B cell (primary cell): ENCODE measurements around the gene PLA2G1B. TPM values are rescaled to one million over a fixed set of nuclear protein-coding genes. Genes with fewer than 3 reads are reported as not detected.

Experiments used
- ATAC-seq: fragments of 200-7000 bp; cut with Tn5 transposase; one replicate; pipeline ENCODE4 v1.10.0; 2021; ENCODE audit warnings: low read depth, mild to moderate bottlenecking, moderate number of reproducible peaks, moderate library complexity
- CTCF ChIA-PET: fragments of 350-600 bp; sonication (Branson Sonifier 250); formaldehyde crosslinking; loops from one replicate; lab custom pipeline; 2021; ENCODE audit warnings: antibody characterized with exemption, inconsistent platforms; lab: Charles Lee
- POLR2A ChIA-PET: fragments of 350-600 bp; sonication (Branson Sonifier 250); formaldehyde crosslinking; loops from one replicate; lab custom pipeline; 2021; ENCODE audit warnings: antibody characterized with exemption; lab: Charles Lee
- DNase-seq: peaks from one replicate; pipeline ENCODE4 v3.0.0; 2013
- H2AFZ ChIP-seq: 2 replicates; pipeline ENCODE4 v1.6.1; 2012; ENCODE audit warnings: mild to moderate bottlenecking, low read depth, low read length; ENCODE audit not compliant: insufficient read depth, poor library complexity, severe bottlenecking
- H3K27ac ChIP-seq, 2 donors: 1 replicate in 1 of 2; 2 replicates in 1 of 2; pipeline ENCODE4 v1.5.1; 2012 to 2013; ENCODE audit warnings: low read length in 2 of 2, mild to moderate bottlenecking in 2 of 2, moderate library complexity in 1 of 2
- H3K27me3 ChIP-seq, 4 experiments: fragments of 200-600 bp in 1 of 4; sonication (generic) in 1 of 4; replicated peaks in 1 of 4; 1 replicate in 2 of 4; 2 replicates in 2 of 4; pipeline versions ENCODE4 v1.6.1 to v1.7.0; 2013 to 2016; ENCODE audit warnings: low read length in 3 of 4, mild to moderate bottlenecking in 2 of 4, mixed read lengths in 1 of 4, moderate library complexity in 1 of 4; ENCODE audit not compliant: insufficient read depth in 4 of 4, control insufficient read depth in 3 of 4; ENCODE audit errors: control extremely low read depth in 1 of 4
- H3K36me3 ChIP-seq, 2 experiments: replicated peaks in 1 of 2; 1 replicate in 1 of 2; 2 replicates in 1 of 2; pipeline versions ENCODE4 v1.6.1 to v1.7.1; 2013; ENCODE audit warnings: low read length in 1 of 2; ENCODE audit not compliant: insufficient read depth in 2 of 2, control insufficient read depth in 1 of 2; ENCODE audit errors: control extremely low read depth in 1 of 2, extremely low read depth in 1 of 2
- H3K4me1 ChIP-seq, 2 donors: fragments of 200-600 bp in 1 of 2; sonication (generic) in 1 of 2; 1 replicate in 1 of 2; 2 replicates in 1 of 2; pipeline versions ENCODE4 v1.5.1 to v1.6.1; 2013 to 2017; ENCODE audit warnings: low read length in 2 of 2; ENCODE audit not compliant: control insufficient read depth in 2 of 2, insufficient read depth in 2 of 2
- H3K4me2 ChIP-seq: replicated peaks from 2 replicates; pipeline ENCODE3; 2012; ENCODE audit warnings: mild to moderate bottlenecking, low read depth, low read length; ENCODE audit not compliant: poor library complexity, severe bottlenecking
- H3K4me3 ChIP-seq, 5 experiments: fragments of 200-600 bp in 1 of 5; sonication (generic) in 1 of 5; 1 replicate in 3 of 5; 2 replicates in 2 of 5; pipeline versions ENCODE4 v1.5.1 to v1.7.0; 2011 to 2016; ENCODE audit warnings: low read length in 4 of 5, mild to moderate bottlenecking in 4 of 5, low read depth in 2 of 5, control low read depth in 1 of 5, moderate library complexity in 1 of 5; ENCODE audit not compliant: insufficient read depth in 1 of 5; ENCODE audit errors: control extremely low read depth in 1 of 5, extremely low read depth in 1 of 5
- H3K79me2 ChIP-seq: fragments of 200-600 bp; sonication (generic); one replicate; pipeline ENCODE4 v1.6.0; 2016; ENCODE audit warnings: low read length; ENCODE audit not compliant: control insufficient read depth, insufficient read depth
- H3K9ac ChIP-seq: fragments of 200-600 bp; sonication (generic); 2 replicates; pipeline ENCODE4 v1.6.1; 2017; ENCODE audit warnings: mild to moderate bottlenecking, low read length, moderate library complexity
- H3K9me3 ChIP-seq, 3 donors: one replicate each; pipeline versions ENCODE4 v1.6.1 to v1.7.1; 2013; ENCODE audit warnings: low read length in 2 of 3; ENCODE audit not compliant: control insufficient read depth in 2 of 3, insufficient read depth in 1 of 3; ENCODE audit errors: control extremely low read depth in 1 of 3
- H4K20me1 ChIP-seq: 2 replicates; pipeline ENCODE4 v1.6.0; 2012; ENCODE audit warnings: mild to moderate bottlenecking, low read length; ENCODE audit not compliant: insufficient read depth, control insufficient read depth, poor library complexity, severe bottlenecking
- H3K27ac Mint-ChIP-seq: one replicate; pipeline ENCODE4 v1.8.0; 2021; ENCODE audit warnings: mixed read lengths
- H3K27me3 Mint-ChIP-seq: one replicate; pipeline ENCODE4 v1.8.0; 2021; ENCODE audit warnings: mixed read lengths
- H3K4me1 Mint-ChIP-seq: one replicate; pipeline ENCODE4 v1.8.0; 2021; ENCODE audit warnings: mixed read lengths
- H3K4me3 Mint-ChIP-seq: one replicate; pipeline ENCODE4 v1.8.0; 2021; ENCODE audit warnings: mixed read lengths
- H3K9me3 Mint-ChIP-seq: one replicate; pipeline ENCODE4 v1.8.0; 2022; ENCODE audit warnings: mixed read lengths; ENCODE audit not compliant: insufficient read depth
- CTCF ChIP-seq: fragments of 200-600 bp; IDR thresholded peaks from one replicate; pipeline ENCODE4 v1.8.0; 2022; ENCODE audit warnings: antibody characterized with exemption, mild to moderate bottlenecking
- EZH2 ChIP-seq: IDR thresholded peaks from 2 replicates; pipeline ENCODE4 v1.6.1; 2012; ENCODE audit warnings: borderline replicate concordance, low read depth, mild to moderate bottlenecking, moderate library complexity, low read length; ENCODE audit not compliant: insufficient read depth, poor library complexity, severe bottlenecking
- WGBS: methylation state at CpG from one replicate; pipeline ENCODE4 v1.1.5; 2013; ENCODE audit warnings: missing lambda C conversion rate; ENCODE audit not compliant: insufficient coverage; 5-methylcytosine and 5-hydroxymethylcytosine counted together
- intact Hi-C: fragments of 100-400 bp; cut with micrococcal nuclease; formaldehyde crosslinking; loops from one replicate; pipeline ENCODE4 v1.10.0; 2022
- polyA plus RNA-seq: library from polyadenylated mRNA; depleted of rRNA; stranded (reverse); fragments of >200 nt; gene quantifications from 2 replicates; pipeline ENCODE4 v1.2.3, GENCODE V29; 2012
- total RNA-seq, 2 donors: library from RNA; stranded (reverse); fragments of 120-200 nt in 1 of 2; gene quantifications; 1 replicate in 1 of 2; 2 replicates in 1 of 2; pipeline versions ENCODE4 v1.2.3 to v1.2.4, GENCODE V29; 2013 to 2022

PLA2G1B gene
- total and polyA plus RNA-seq, 2 donors (not counting 1 experiment from before 2014, with no cell fraction given) = not detected

- Histone ChIP-seq H3K9ac (peak overlapping the region; percentile 85), H3K4me2 (peak overlapping the region; percentile 70), H3K4me1 (peaks cover 14 to 20% of the 10 kb centered on the region in 2 donors), H3K27ac (peak overlapping the region; percentile 99), H2AFZ (peak overlapping the region; percentile 28), H3K36me3 (no peaks in the 10 kb centered on the region), H3K4me3 (peak overlapping the region in 4 of 5 experiments; percentile 3 to 87 (median 57)), H3K27me3 (no peaks in the 10 kb centered on the region), H4K20me1 (no peaks in the 10 kb centered on the region), H3K79me2 (no peaks in the 10 kb centered on the region), H3K9me3 (no peaks in the 10 kb centered on the region)
- TF ChIP-seq EZH2 = no peak
- TF ChIP-seq CTCF = no peak
- WGBS = 37% methylated on average over 15 of the region's 22 CpGs
- ChIA-PET CTCF (interaction anchor here (0.7 to 4.3 kb wide), 7 partner anchors 9 to 89 kb away, joined by 3 to 53 read pairs (median 12); partner anchors contain the start of genes PXN, RPLP0 and SIRT4), POLR2A (interaction anchor here (0.5 to 3.6 kb wide), 19 partner anchors 8 to 940 kb away, joined by 3 to 65 read pairs (median 6); partner anchors contain the start of genes PXN, RAB35, RPLP0 and SIRT4)
- Mint-ChIP-seq H3K27me3 (no peaks in the 10 kb centered on the region), H3K9me3 (no peaks in the 10 kb centered on the region), H3K4me3 (peak overlapping the region; percentile 68), H3K4me1 (peaks cover 13% of the 10 kb centered on the region), H3K27ac (peak overlapping the region; percentile 74)
- ATAC-seq (no peak), DNase-seq (peak; percentile 58)
- intact Hi-C loops = loop anchor here (1.0 kb wide), 1 partner anchor 25 kb away; the partner anchor contains the start of gene PXN
Measured at GRCh38 chr12:120290609-120291305, 36.8 kb downstream of the PLA2G1B start.

GRCh38 chr12:120287491-120287890 lies 40.1 kb downstream of the PLA2G1B start:
- H3K27me3 ChIP-seq = no peaks in the 10 kb centered on the region
- H3K4me3 Mint-ChIP-seq = no peak overlapping the region
- H3K4me1 ChIP-seq = peaks cover 8 to 14% of the 10 kb centered on the region in 2 donors
- H3K79me2 ChIP-seq = no peaks in the 10 kb centered on the region
- no peaks in the 10 kb centered on the region for H3K9me3 Mint-ChIP-seq
- no peak for ATAC-seq
- intact Hi-C loops = no loop called here
- no peak overlapping the region for H3K9ac ChIP-seq
- no peaks in the 10 kb centered on the region for H4K20me1 ChIP-seq
- H3K9me3 ChIP-seq = no peaks in the 10 kb centered on the region
- peaks cover 13% of the 10 kb centered on the region for H3K4me1 Mint-ChIP-seq
- H2AFZ ChIP-seq = no peak overlapping the region
- no peak for DNase-seq
- ChIA-PET POLR2A (interaction anchor here (0.6 kb wide), 1 partner anchor 16 kb away, joined by 6 read pairs; no protein-coding TSS in a partner anchor), CTCF (interaction anchor here (1.4 to 2.9 kb wide), 2 partner anchors 20 to 60 kb away, joined by 3 to 10 read pairs; no protein-coding TSS in a partner anchor)
- H3K4me2 ChIP-seq = no peak overlapping the region
- TF ChIP-seq EZH2 (no peak), CTCF (no peak)
- H3K27ac ChIP-seq = no peak overlapping the region
- WGBS = 86% methylated on average over 5 of the region's 12 CpGs
- no peak overlapping the region for H3K4me3 ChIP-seq
- H3K36me3 ChIP-seq = no peaks in the 10 kb centered on the region
- no peak overlapping the region for H3K27ac Mint-ChIP-seq
- H3K27me3 Mint-ChIP-seq = no peaks in the 10 kb centered on the region
